ENCODE results near the gene DONSON.

The DONSON gene

GRCh38 chr21:33552999-33553598, 35.4 kb downstream of the DONSON start:
- Mint-ChIP-seq H3K36me3 (ENCODE audit: low read depth) (peaks cover 100% of the 10 kb centered on the region), H3K4me3 (no peak overlapping the region), H3K27me3 (ENCODE audit: low read depth, poor library complexity) (peaks cover 4% of the 10 kb centered on the region), H3K9me3 (peaks cover 38% of the 10 kb centered on the region), H3K27ac (no peak overlapping the region), H3K4me1 (peaks cover 7% of the 10 kb centered on the region)
- no peak for DNase-seq
- TF ChIP-seq CTCF (IDR thresholded peaks at IDR 0.05): no peak

GRCh38 chr21:33552093-33552998, 36.1 kb downstream of the DONSON start:
- no peak for DNase-seq
- no peak for TF ChIP-seq CTCF (IDR thresholded peaks at IDR 0.05)
- Mint-ChIP-seq H3K27me3 (ENCODE audit: low read depth, poor library complexity) (peaks cover 4% of the 10 kb centered on the region), H3K4me3 (no peak overlapping the region), H3K9me3 (peaks cover 38% of the 10 kb centered on the region), H3K36me3 (ENCODE audit: low read depth) (peaks cover 100% of the 10 kb centered on the region), H3K27ac (no peak overlapping the region), H3K4me1 (peaks cover 7% of the 10 kb centered on the region)

- peaks cover 4% of the 10 kb centered on the region for H3K27me3 Mint-ChIP-seq (ENCODE audit: low read depth, poor library complexity)
- peaks cover 100% of the 10 kb centered on the region for H3K36me3 Mint-ChIP-seq (ENCODE audit: low read depth)
- H3K4me3 Mint-ChIP-seq: no peak overlapping the region
- H3K4me1 Mint-ChIP-seq: peaks cover 7% of the 10 kb centered on the region
- no peak overlapping the region for H3K27ac Mint-ChIP-seq
- TF ChIP-seq CTCF (IDR thresholded peaks at IDR 0.05): no peak
- peaks cover 38% of the 10 kb centered on the region for H3K9me3 Mint-ChIP-seq
- DNase-seq: no peak
These were observed 36.8 kb downstream of the DONSON start for GRCh38 chr21:33551664-33552063.

GRCh38 chr21:33550772-33551660, 37.5 kb downstream of the DONSON start:
- Mint-ChIP-seq H3K27ac (no peak overlapping the region), H3K4me1 (peaks cover 8% of the 10 kb centered on the region), H3K4me3 (no peak overlapping the region), H3K9me3 (peaks cover 41% of the 10 kb centered on the region), H3K27me3 (ENCODE audit: low read depth, poor library complexity) (peaks cover 4% of the 10 kb centered on the region), H3K36me3 (ENCODE audit: low read depth) (peaks cover 100% of the 10 kb centered on the region)
- TF ChIP-seq CTCF (IDR thresholded peaks at IDR 0.05): no peak
- DNase-seq: no peak

DNA sequence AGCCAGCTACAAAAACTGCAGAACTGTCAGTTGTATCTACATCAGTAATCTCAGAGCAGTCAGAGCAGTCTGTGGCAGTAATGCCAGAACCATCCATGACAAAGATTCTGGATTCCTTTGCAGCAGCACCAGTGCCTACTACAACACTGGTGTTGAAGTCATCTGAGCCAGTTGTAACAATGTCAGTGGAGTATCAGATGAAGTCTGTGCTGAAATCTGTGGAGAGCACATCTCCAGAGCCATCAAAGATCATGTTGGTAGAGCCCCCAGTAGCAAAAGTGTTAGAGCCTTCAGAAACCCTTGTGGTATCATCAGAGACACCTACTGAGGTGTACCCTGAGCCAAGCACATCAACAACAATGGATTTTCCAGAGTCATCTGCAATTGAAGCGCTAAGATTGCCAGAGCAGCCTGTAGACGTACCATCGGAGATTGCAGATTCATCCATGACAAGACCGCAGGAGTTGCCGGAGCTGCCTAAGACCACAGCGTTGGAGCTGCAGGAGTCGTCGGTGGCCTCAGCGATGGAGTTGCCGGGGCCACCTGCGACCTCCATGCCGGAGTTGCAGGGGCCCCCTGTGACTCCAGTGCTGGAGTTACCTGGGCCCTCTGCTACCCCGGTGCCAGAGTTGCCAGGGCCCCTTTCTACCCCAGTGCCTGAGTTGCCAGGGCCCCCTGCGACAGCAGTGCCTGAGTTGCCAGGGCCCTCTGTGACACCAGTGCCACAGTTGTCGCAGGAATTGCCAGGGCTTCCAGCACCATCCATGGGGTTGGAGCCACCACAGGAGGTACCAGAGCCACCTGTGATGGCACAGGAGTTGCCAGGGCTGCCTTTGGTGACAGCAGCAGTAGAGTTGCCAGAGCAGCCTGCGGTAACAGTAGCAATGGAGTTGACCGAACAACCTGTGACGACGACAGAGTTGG, 38.4 kb downstream of the DONSON start:
- Mint-ChIP-seq H3K9me3 (peaks cover 39% of the 10 kb centered on the region), H3K27me3 (ENCODE audit: low read depth, poor library complexity) (peaks cover 4% of the 10 kb centered on the region), H3K4me3 (no peak overlapping the region), H3K27ac (no peak overlapping the region), H3K36me3 (ENCODE audit: low read depth) (peaks cover 98% of the 10 kb centered on the region), H3K4me1 (peaks cover 17% of the 10 kb centered on the region)
- TF ChIP-seq CTCF (IDR thresholded peaks at IDR 0.05): no peak
- DNase-seq: no peak
